Panc1 (cell line): ENCODE data around the gene CLDN1.

Experiments used
- REST ChIP-seq, 2 experiments: IDR thresholded peaks; 2 replicates each; pipeline ENCODE4 v1.6.1; 2011 to 2012; ENCODE audit warnings: low read depth in 2 of 2, control low read depth in 1 of 2, low read length in 1 of 2, mild to moderate bottlenecking in 1 of 2, moderate library complexity in 1 of 2; ENCODE audit not compliant: insufficient read depth in 1 of 2
- TF ChIP-seq, protein P1 (sequence below): fragments of 450-650 bp; IDR thresholded peaks from 2 replicates; pipeline ENCODE4 v1.5.1; 2017; ENCODE audit warnings: mild to moderate bottlenecking

- TF ChIP-seq, protein P1, sequence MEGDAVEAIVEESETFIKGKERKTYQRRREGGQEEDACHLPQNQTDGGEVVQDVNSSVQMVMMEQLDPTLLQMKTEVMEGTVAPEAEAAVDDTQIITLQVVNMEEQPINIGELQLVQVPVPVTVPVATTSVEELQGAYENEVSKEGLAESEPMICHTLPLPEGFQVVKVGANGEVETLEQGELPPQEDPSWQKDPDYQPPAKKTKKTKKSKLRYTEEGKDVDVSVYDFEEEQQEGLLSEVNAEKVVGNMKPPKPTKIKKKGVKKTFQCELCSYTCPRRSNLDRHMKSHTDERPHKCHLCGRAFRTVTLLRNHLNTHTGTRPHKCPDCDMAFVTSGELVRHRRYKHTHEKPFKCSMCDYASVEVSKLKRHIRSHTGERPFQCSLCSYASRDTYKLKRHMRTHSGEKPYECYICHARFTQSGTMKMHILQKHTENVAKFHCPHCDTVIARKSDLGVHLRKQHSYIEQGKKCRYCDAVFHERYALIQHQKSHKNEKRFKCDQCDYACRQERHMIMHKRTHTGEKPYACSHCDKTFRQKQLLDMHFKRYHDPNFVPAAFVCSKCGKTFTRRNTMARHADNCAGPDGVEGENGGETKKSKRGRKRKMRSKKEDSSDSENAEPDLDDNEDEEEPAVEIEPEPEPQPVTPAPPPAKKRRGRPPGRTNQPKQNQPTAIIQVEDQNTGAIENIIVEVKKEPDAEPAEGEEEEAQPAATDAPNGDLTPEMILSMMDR, result no peak
- TF ChIP-seq REST (IDR thresholded peaks at IDR 0.05; ENCODE audit: insufficient read depth in 1 of 2, low read depth in 2 of 2, low read length in 1 of 2), result no peak
These were observed 19.9 kb downstream of the CLDN1 start for GRCh38 chr3:190302212-190302867.
